ENCODE results near the gene WIZ.

GRCh38 chr19:15442142-15442920 lies 7.4 kb downstream of the WIZ start:
- no peak for TF ChIP-seq CTCF (conservative IDR thresholded peaks at IDR 0.05)
- no peak for TF ChIP-seq EZH2 (IDR thresholded peaks at IDR 0.05; ENCODE audit: low read depth)

All from PC-9 (cell line).